Measurements from ENCODE around the gene MTCL1.

The MTCL1 gene

GRCh38 chr18:8776013-8776943, 70.9 kb downstream of the MTCL1 start:
- no peak for DNase-seq

- DNase-seq, result no peak
Measured at GRCh38 chr18:8777846-8778245, 72.5 kb downstream of the MTCL1 start.

GRCh38 chr18:8778386-8778785, 73.0 kb downstream of the MTCL1 start:
- no peak for DNase-seq

GRCh38 chr18:8778824-8779223, 73.5 kb downstream of the MTCL1 start:
- no peak for DNase-seq

- no peak for DNase-seq
Measured at GRCh38 chr18:8779251-8779650, 73.9 kb downstream of the MTCL1 start.

GRCh38 chr18:8780227-8780626, 74.9 kb downstream of the MTCL1 start:
- DNase-seq, result no peak

- no peak for DNase-seq
Measured at GRCh38 chr18:8781671-8782070, 76.3 kb downstream of the MTCL1 start.

- no peak for DNase-seq
Measured at GRCh38 chr18:8783335-8783993, 78.1 kb downstream of the MTCL1 start.

GRCh38 chr18:8783994-8784530, 78.7 kb downstream of the MTCL1 start:
- DNase-seq, result no peak

GRCh38 chr18:8785261-8785660, 79.9 kb downstream of the MTCL1 start:
- DNase-seq, result no peak

GRCh38 chr18:8785855-8786482, 80.6 kb downstream of the MTCL1 start:
- DNase-seq, result no peak

GRCh38 chr18:8786483-8787370, 81.4 kb downstream of the MTCL1 start:
- no peak for DNase-seq

GRCh38 chr18:8787371-8787670, 82.0 kb downstream of the MTCL1 start:
- DNase-seq, result no peak

- DNase-seq, result no peak
Measured at GRCh38 chr18:8787794-8788193, 82.4 kb downstream of the MTCL1 start.

- DNase-seq, result no peak
Measured at GRCh38 chr18:8788503-8789429, 83.4 kb downstream of the MTCL1 start.

GRCh38 chr18:8791171-8791651, 85.9 kb downstream of the MTCL1 start:
- no peak for DNase-seq

- DNase-seq, result no peak
Measured at GRCh38 chr18:8792688-8793316, 87.4 kb downstream of the MTCL1 start.

GRCh38 chr18:8793445-8794155, 88.2 kb downstream of the MTCL1 start:
- no peak for DNase-seq

GRCh38 chr18:8794156-8794933, 89.0 kb downstream of the MTCL1 start:
- DNase-seq, result no peak

All from stimulated activated CD4-positive, alpha-beta T cell treated with anti-CD3 and anti-CD28 coated beads, Interleukin-4, amount 100 ng/mL, for 1 hour (primary cell).